ENCODE data around the gene MAN1A1.

The MAN1A1 gene

DNA sequence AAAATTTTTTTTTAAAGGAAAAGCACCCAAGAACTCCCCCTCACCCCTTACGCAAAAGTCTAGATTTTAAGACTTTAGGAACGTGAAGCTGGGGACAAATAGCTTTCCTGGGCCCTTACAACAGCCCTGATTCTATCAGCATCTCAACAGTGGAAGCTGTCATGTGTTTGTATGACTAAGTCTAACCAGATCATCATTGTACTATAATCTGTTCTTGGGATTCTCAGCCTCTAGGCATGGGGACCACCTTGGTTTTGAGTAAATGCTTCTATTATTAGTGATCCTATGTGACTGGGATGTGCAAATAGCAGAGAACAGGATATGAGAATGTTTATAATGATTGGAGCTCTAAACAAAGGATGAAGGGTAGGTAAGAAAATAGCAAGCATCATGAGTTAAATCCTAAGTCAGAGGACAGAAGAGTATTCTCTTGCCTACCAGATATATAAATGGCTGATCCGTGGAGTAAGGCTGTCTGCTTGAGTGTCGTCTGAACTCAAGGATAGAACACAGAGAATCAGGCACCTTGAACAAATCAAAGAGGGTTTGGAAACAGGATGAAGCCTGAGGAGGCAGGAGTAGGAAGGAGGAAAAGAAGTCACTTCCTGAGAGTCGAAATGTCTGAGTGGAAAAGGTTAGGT is 165.4 kb downstream of the MAN1A1 start:
- no peak for TF ChIP-seq ZNF133 (tag by site-specific recombination; IDR thresholded peaks at IDR 0.05)
- no peak for TF ChIP-seq SALL2 (tag by site-specific recombination; IDR thresholded peaks at IDR 0.05; ENCODE audit: borderline replicate concordance)
- TF ChIP-seq, protein P1, sequence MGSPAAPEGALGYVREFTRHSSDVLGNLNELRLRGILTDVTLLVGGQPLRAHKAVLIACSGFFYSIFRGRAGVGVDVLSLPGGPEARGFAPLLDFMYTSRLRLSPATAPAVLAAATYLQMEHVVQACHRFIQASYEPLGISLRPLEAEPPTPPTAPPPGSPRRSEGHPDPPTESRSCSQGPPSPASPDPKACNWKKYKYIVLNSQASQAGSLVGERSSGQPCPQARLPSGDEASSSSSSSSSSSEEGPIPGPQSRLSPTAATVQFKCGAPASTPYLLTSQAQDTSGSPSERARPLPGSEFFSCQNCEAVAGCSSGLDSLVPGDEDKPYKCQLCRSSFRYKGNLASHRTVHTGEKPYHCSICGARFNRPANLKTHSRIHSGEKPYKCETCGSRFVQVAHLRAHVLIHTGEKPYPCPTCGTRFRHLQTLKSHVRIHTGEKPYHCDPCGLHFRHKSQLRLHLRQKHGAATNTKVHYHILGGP (tag by site-specific recombination; IDR thresholded peaks at IDR 0.05) = no peak
- TF ChIP-seq ZNF157 (tag by site-specific recombination; IDR thresholded peaks at IDR 0.05) = no peak
- no peak for TF ChIP-seq ZNF654 (tag by site-specific recombination; IDR thresholded peaks at IDR 0.05; ENCODE audit: low read depth)
- no peak for TF ChIP-seq ZNF423 (tag by site-specific recombination; IDR thresholded peaks at IDR 0.05)
- TF ChIP-seq, protein P2, sequence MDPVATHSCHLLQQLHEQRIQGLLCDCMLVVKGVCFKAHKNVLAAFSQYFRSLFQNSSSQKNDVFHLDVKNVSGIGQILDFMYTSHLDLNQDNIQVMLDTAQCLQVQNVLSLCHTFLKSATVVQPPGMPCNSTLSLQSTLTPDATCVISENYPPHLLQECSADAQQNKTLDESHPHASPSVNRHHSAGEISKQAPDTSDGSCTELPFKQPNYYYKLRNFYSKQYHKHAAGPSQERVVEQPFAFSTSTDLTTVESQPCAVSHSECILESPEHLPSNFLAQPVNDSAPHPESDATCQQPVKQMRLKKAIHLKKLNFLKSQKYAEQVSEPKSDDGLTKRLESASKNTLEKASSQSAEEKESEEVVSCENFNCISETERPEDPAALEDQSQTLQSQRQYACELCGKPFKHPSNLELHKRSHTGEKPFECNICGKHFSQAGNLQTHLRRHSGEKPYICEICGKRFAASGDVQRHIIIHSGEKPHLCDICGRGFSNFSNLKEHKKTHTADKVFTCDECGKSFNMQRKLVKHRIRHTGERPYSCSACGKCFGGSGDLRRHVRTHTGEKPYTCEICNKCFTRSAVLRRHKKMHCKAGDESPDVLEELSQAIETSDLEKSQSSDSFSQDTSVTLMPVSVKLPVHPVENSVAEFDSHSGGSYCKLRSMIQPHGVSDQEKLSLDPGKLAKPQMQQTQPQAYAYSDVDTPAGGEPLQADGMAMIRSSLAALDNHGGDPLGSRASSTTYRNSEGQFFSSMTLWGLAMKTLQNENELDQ (tag by site-specific recombination; IDR thresholded peaks at IDR 0.05; ENCODE audit: low read depth) = no peak
- TF ChIP-seq ZNF302 (tag by site-specific recombination; IDR thresholded peaks at IDR 0.05; ENCODE audit: low read depth) = no peak
- TF ChIP-seq, protein P3, sequence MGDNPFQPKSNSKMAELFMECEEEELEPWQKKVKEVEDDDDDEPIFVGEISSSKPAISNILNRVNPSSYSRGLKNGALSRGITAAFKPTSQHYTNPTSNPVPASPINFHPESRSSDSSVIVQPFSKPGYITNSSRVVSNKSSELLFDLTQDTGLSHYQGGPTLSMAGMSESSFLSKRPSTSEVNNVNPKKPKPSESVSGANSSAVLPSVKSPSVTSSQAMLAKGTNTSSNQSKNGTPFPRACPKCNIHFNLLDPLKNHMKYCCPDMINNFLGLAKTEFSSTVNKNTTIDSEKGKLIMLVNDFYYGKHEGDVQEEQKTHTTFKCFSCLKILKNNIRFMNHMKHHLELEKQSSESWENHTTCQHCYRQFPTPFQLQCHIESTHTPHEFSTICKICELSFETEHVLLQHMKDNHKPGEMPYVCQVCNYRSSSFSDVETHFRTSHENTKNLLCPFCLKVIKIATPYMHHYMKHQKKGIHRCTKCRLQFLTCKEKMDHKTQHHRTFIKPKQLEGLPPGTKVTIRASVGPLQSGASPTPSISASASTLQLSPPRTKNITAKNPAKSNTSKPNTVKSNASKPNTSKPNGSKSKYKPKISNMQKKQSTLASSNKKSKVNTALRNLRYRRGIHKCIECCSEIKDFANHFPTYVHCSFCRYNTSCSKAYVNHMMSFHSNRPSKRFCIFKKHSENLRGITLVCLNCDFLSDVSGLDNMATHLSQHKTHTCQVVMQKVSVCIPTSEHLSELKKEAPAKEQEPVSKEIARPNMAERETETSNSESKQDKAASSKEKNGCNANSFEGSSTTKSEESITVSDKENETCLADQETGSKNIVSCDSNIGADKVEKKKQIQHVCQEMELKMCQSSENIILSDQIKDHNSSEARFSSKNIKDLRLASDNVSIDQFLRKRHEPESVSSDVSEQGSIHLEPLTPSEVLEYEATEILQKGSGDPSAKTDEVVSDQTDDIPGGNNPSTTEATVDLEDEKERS (tag by site-specific recombination; IDR thresholded peaks at IDR 0.05) = no peak
- no peak for TF ChIP-seq ZNF561 (tag by site-specific recombination; IDR thresholded peaks at IDR 0.05; ENCODE audit: borderline replicate concordance)
- TF ChIP-seq BCL11B (tag by site-specific recombination; IDR thresholded peaks at IDR 0.05; ENCODE audit: low read depth) = no peak
- TF ChIP-seq, protein P4, sequence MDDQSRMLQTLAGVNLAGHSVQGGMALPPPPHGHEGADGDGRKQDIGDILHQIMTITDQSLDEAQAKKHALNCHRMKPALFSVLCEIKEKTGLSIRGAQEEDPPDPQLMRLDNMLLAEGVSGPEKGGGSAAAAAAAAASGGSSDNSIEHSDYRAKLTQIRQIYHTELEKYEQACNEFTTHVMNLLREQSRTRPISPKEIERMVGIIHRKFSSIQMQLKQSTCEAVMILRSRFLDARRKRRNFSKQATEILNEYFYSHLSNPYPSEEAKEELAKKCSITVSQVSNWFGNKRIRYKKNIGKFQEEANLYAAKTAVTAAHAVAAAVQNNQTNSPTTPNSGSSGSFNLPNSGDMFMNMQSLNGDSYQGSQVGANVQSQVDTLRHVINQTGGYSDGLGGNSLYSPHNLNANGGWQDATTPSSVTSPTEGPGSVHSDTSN (CRISPR knock-in tag; IDR thresholded peaks at IDR 0.05) = no peak
- CTCF ChIA-PET = interaction anchor here (0.6 to 1.9 kb wide), 3 partner anchors 36 to 1007 kb away, joined by 4 to 7 read pairs (median 7); no protein-coding TSS in a partner anchor
- Histone ChIP-seq H3K27ac (ENCODE audit: extremely low read depth, low read depth, low read length) (no peak overlapping the region), H3K4me3 (ENCODE audit: low read depth, low read length) (no peak overlapping the region), H3K9me3 (ENCODE audit: control insufficient read depth, insufficient read depth, low read depth, low read length) (no peaks in the 10 kb centered on the region), H3K4me1 (ENCODE audit: control insufficient read depth, insufficient read depth, low read length) (no peaks in the 10 kb centered on the region), H3K36me3 (ENCODE audit: control insufficient read depth in 2 of 2, insufficient read depth in 1 of 2, low read length in 2 of 2) (peaks cover 3 to 53% of the 10 kb centered on the region in 2 experiments; a peak in 1 of 3 replicates)
- POLR2A ChIA-PET = no interaction called here

- POLR2A ChIA-PET = no interaction called here
- Histone ChIP-seq H3K4me3 (ENCODE audit: low read depth, low read length) (no peak overlapping the region), H3K9me3 (ENCODE audit: control insufficient read depth, insufficient read depth, low read depth, low read length) (no peaks in the 10 kb centered on the region), H3K4me1 (ENCODE audit: control insufficient read depth, insufficient read depth, low read length) (no peaks in the 10 kb centered on the region), H3K27ac (ENCODE audit: extremely low read depth, low read depth, low read length) (no peak overlapping the region), H3K36me3 (ENCODE audit: control insufficient read depth in 2 of 2, insufficient read depth in 1 of 2, low read length in 2 of 2) (peaks cover 3 to 55% of the 10 kb centered on the region in 2 experiments; a peak in 1 of 3 replicates)
- CTCF ChIA-PET = interaction anchor here (1.9 kb wide), 1 partner anchor 35 kb away, joined by 7 read pairs; no protein-coding TSS in a partner anchor
- TF ChIP-seq, protein P4 (CRISPR knock-in tag; IDR thresholded peaks at IDR 0.05) = no peak
- no peak for TF ChIP-seq HOXD13 (CRISPR knock-in tag; IDR thresholded peaks at IDR 0.05; ENCODE audit: borderline replicate concordance)
- TF ChIP-seq ZNF768 (tag by site-specific recombination; IDR thresholded peaks at IDR 0.05) = no peak
- no peak for TF ChIP-seq ZNF501 (tag by site-specific recombination; IDR thresholded peaks at IDR 0.05)
- no peak for TF ChIP-seq REST (tag by site-specific recombination; IDR thresholded peaks at IDR 0.05)
- no peak for TF ChIP-seq CTCF (tag by site-specific recombination; IDR thresholded peaks at IDR 0.05)
Measured at GRCh38 chr6:119183457-119183856, 166.1 kb downstream of the MAN1A1 start.

All from HEK293 (cell line).